Naive thymus-derived CD4-positive, alpha-beta T cell (primary cell): ENCODE results near the gene MYL3. TPM values are rescaled to one million over a fixed set of nuclear protein-coding genes. Genes with fewer than 3 reads are reported as not detected.
A peak's percentile ranks its signal among the peaks of the same experiment; 100 is the strongest.

Experiments
- ATAC-seq: fragments of 150-1000 bp; cut with Tn5 transposase; 2 replicates; pipeline ENCODE4 v1.10.0; 2021; ENCODE audit warnings: mild to moderate bottlenecking, moderate library complexity
- CTCF ChIA-PET: fragments of 350-600 bp; sonication (Branson Sonifier 250); formaldehyde crosslinking; loops from one replicate; lab custom pipeline; 2021; ENCODE audit warnings: antibody characterized with exemption; lab: Charles Lee
- POLR2A ChIA-PET: fragments of 350-600 bp; sonication (Branson Sonifier 250); formaldehyde crosslinking; loops from one replicate; lab custom pipeline; 2021; ENCODE audit warnings: antibody characterized with exemption, inconsistent platforms; lab: Charles Lee
- DNase-seq, 9 donors: peaks; one replicate each; pipeline versions ENCODE4 v3.0.0 to v3.0.0-alpha.2; 2020 to 2022; ENCODE audit warnings: mixed read lengths in 1 of 9
- H3K27ac ChIP-seq: one replicate; pipeline ENCODE4 v1.7.0; 2013; ENCODE audit warnings: mild to moderate bottlenecking, low read depth, low read length, moderate library complexity
- H3K27me3 ChIP-seq, 2 donors: one replicate each; pipeline ENCODE4 v1.7.0; 2013; ENCODE audit warnings: low read length in 2 of 2, mild to moderate bottlenecking in 2 of 2, moderate library complexity in 2 of 2; ENCODE audit not compliant: control insufficient read depth in 2 of 2, insufficient read depth in 2 of 2
- H3K36me3 ChIP-seq, 3 experiments: 1 replicate in 2 of 3; 2 replicates in 1 of 3; pipeline ENCODE4 v1.7.0; 2013; ENCODE audit warnings: low read length in 3 of 3, mild to moderate bottlenecking in 3 of 3, moderate library complexity in 1 of 3; ENCODE audit not compliant: insufficient read depth in 3 of 3, control insufficient read depth in 2 of 3
- H3K4me1 ChIP-seq, 2 donors: one replicate each; pipeline ENCODE4 v1.7.0; 2013; ENCODE audit warnings: low read length in 2 of 2, mild to moderate bottlenecking in 2 of 2, moderate library complexity in 1 of 2; ENCODE audit not compliant: control insufficient read depth in 2 of 2, insufficient read depth in 2 of 2
- H3K4me3 ChIP-seq: 2 replicates; pipeline ENCODE4 v1.7.0; 2013; ENCODE audit warnings: mild to moderate bottlenecking, low read length
- H3K9me3 ChIP-seq, 3 experiments: 1 replicate in 2 of 3; 2 replicates in 1 of 3; pipeline ENCODE4 v1.7.0; 2013; ENCODE audit warnings: low read length in 3 of 3; ENCODE audit not compliant: control insufficient read depth in 2 of 3
- H3K27ac Mint-ChIP-seq, 9 donors: one replicate each; pipeline ENCODE4 v1.8.0; 2020 to 2022; ENCODE audit warnings: mixed read lengths in 9 of 9, mild to moderate bottlenecking in 8 of 9, moderate library complexity in 5 of 9, inconsistent platforms in 2 of 9
- H3K27me3 Mint-ChIP-seq, 5 donors: one replicate each; pipeline ENCODE4 v1.8.0; 2021 to 2022; ENCODE audit warnings: mixed read lengths in 5 of 5, mild to moderate bottlenecking in 1 of 5
- H3K36me3 Mint-ChIP-seq, 5 donors: one replicate each; pipeline ENCODE4 v1.8.0; 2020 to 2022; ENCODE audit warnings: mixed read lengths in 5 of 5, mild to moderate bottlenecking in 3 of 5, inconsistent platforms in 1 of 5
- H3K4me1 Mint-ChIP-seq, 7 donors: one replicate each; pipeline ENCODE4 v1.8.0; 2020 to 2022; ENCODE audit warnings: mixed read lengths in 7 of 7, mild to moderate bottlenecking in 3 of 7, inconsistent platforms in 1 of 7
- H3K4me3 Mint-ChIP-seq, 10 donors: one replicate each; pipeline ENCODE4 v1.8.0; 2020 to 2022; ENCODE audit warnings: mild to moderate bottlenecking in 10 of 10, mixed read lengths in 10 of 10, moderate library complexity in 6 of 10, inconsistent platforms in 2 of 10
- H3K9me3 Mint-ChIP-seq, 11 donors: one replicate each; pipeline ENCODE4 v1.8.0; 2020 to 2022; ENCODE audit warnings: mixed read lengths in 11 of 11, mild to moderate bottlenecking in 4 of 11, inconsistent platforms in 1 of 11, moderate library complexity in 1 of 11
- intact Hi-C, 2 donors: fragments of 100-400 bp; cut with micrococcal nuclease; formaldehyde crosslinking; loops; one replicate each; pipeline ENCODE4 v1.15.1; 2023
- polyA plus RNA-seq, 2 donors: library from polyadenylated mRNA; unstranded; fragments of 300-500 nt; fragmentation: Illumina TruSeq; gene quantifications; one replicate each; pipeline ENCODE4 v1.2.3, GENCODE V29; 2021
- total RNA-seq, 6 experiments: library from RNA in 5 of 6; stranded (reverse) in 5 of 6; gene quantifications; 1 replicate in 5 of 6; 2 replicates in 1 of 6; pipeline ENCODE4 v1.2.3 and lab custom pipeline; 2021 to 2026

The MYL3 gene
- total and polyA plus RNA-seq, 7 experiments from 2014 or later, result not detected

GRCh38 chr3:46908294-46908985 lies 45.2 kb upstream of the MYL3 start:
- Mint-ChIP-seq H3K9me3 (no peaks in the 10 kb centered on the region), H3K36me3 (peaks cover 0 to 3% (median 0%) of the 10 kb centered on the region in 5 donors), H3K27ac (no peak overlapping the region), H3K4me1 (peaks cover 5 to 11% (median 9%) of the 10 kb centered on the region in 7 donors), H3K4me3 (no peak overlapping the region), H3K27me3 (no peaks in the 10 kb centered on the region)
- ChIA-PET CTCF (interaction anchor here (0.8 to 1.7 kb wide), 4 partner anchors 8 to 205 kb away, joined by 3 to 8 read pairs (median 4); no protein-coding TSS in a partner anchor), POLR2A (no interaction called here)
- H3K4me3 ChIP-seq, result no peak overlapping the region
- H3K27me3 ChIP-seq, result no peaks in the 10 kb centered on the region
- H3K4me1 ChIP-seq, result peaks cover 10 to 11% of the 10 kb centered on the region in 2 donors
- DNase-seq (no peak), ATAC-seq (no peak)
- intact Hi-C loops, result no loop called here
- no peak overlapping the region for H3K27ac ChIP-seq
- H3K36me3 ChIP-seq, result no peaks in the 10 kb centered on the region
- H3K9me3 ChIP-seq, result no peaks in the 10 kb centered on the region

GRCh38 chr3:46907960-46908293 lies 44.7 kb upstream of the MYL3 start:
- H3K27ac Mint-ChIP-seq, result no peak overlapping the region
- H3K4me1 Mint-ChIP-seq, result peaks cover 3 to 6% (median 5%) of the 10 kb centered on the region in 7 donors
- Histone ChIP-seq H3K9me3 (no peaks in the 10 kb centered on the region), H3K36me3 (no peaks in the 10 kb centered on the region), H3K4me1 (peaks cover 5 to 10% of the 10 kb centered on the region in 2 donors), H3K27ac (no peak overlapping the region), H3K4me3 (no peak overlapping the region), H3K27me3 (no peaks in the 10 kb centered on the region)
- no peaks in the 10 kb centered on the region for H3K27me3 Mint-ChIP-seq
- DNase-seq, result no peak
- no peak for ATAC-seq
- H3K4me3 Mint-ChIP-seq, result no peak overlapping the region
- ChIA-PET CTCF (no interaction called here), POLR2A (no interaction called here)
- intact Hi-C loops, result no loop called here
- H3K9me3 Mint-ChIP-seq, result no peaks in the 10 kb centered on the region
- H3K36me3 Mint-ChIP-seq, result peaks cover 0 to 2% (median 0%) of the 10 kb centered on the region in 5 donors

GRCh38 chr3:46907271-46907670 lies 44.0 kb upstream of the MYL3 start:
- no peaks in the 10 kb centered on the region for H3K9me3 ChIP-seq
- ChIA-PET CTCF (no interaction called here), POLR2A (no interaction called here)
- H3K27ac ChIP-seq, result no peak overlapping the region
- no peaks in the 10 kb centered on the region for H3K27me3 ChIP-seq
- peaks cover 5 to 10% of the 10 kb centered on the region in 2 donors for H3K4me1 ChIP-seq
- H3K9me3 Mint-ChIP-seq, result no peaks in the 10 kb centered on the region
- no peaks in the 10 kb centered on the region for H3K27me3 Mint-ChIP-seq
- H3K4me3 ChIP-seq, result no peak overlapping the region
- ATAC-seq (no peak), DNase-seq (no peak)
- H3K4me1 Mint-ChIP-seq, result peaks cover 3 to 6% (median 5%) of the 10 kb centered on the region in 7 donors
- H3K4me3 Mint-ChIP-seq, result no peak overlapping the region
- H3K36me3 Mint-ChIP-seq, result peaks cover 0 to under 1% (median 0%) of the 10 kb centered on the region in 5 donors
- H3K36me3 ChIP-seq, result no peaks in the 10 kb centered on the region
- intact Hi-C loops, result no loop called here
- no peak overlapping the region for H3K27ac Mint-ChIP-seq

- Histone ChIP-seq H3K4me1 (peaks cover 5 to 10% of the 10 kb centered on the region in 2 donors), H3K4me3 (no peak overlapping the region), H3K27ac (no peak overlapping the region), H3K36me3 (no peaks in the 10 kb centered on the region), H3K27me3 (no peaks in the 10 kb centered on the region), H3K9me3 (no peaks in the 10 kb centered on the region)
- Mint-ChIP-seq H3K9me3 (no peaks in the 10 kb centered on the region), H3K4me1 (peaks cover 3 to 6% (median 5%) of the 10 kb centered on the region in 7 donors), H3K27me3 (no peaks in the 10 kb centered on the region), H3K27ac (no peak overlapping the region), H3K36me3 (no peaks in the 10 kb centered on the region), H3K4me3 (no peak overlapping the region)
- ATAC-seq (no peak), DNase-seq (no peak)
- ChIA-PET POLR2A (no interaction called here), CTCF (no interaction called here)
- intact Hi-C loops, result no loop called here
Measured at GRCh38 chr3:46906471-46907058, 43.3 kb upstream of the MYL3 start.

- POLR2A ChIA-PET, result no interaction called here
- Histone ChIP-seq H3K27me3 (no peaks in the 10 kb centered on the region), H3K4me3 (no peak overlapping the region), H3K9me3 (no peaks in the 10 kb centered on the region), H3K27ac (no peak overlapping the region), H3K4me1 (peaks cover 5 to 10% of the 10 kb centered on the region in 2 donors), H3K36me3 (no peaks in the 10 kb centered on the region)
- DNase-seq (no peak), ATAC-seq (no peak)
- intact Hi-C loops, result no loop called here
- no peak overlapping the region for H3K4me3 Mint-ChIP-seq
- H3K27ac Mint-ChIP-seq, result peak overlapping the region in 1 of 9 donors; percentile 38
- H3K4me1 Mint-ChIP-seq, result peaks cover 3 to 6% (median 5%) of the 10 kb centered on the region in 7 donors
- H3K36me3 Mint-ChIP-seq, result no peaks in the 10 kb centered on the region
- H3K27me3 Mint-ChIP-seq, result no peaks in the 10 kb centered on the region
- H3K9me3 Mint-ChIP-seq, result no peaks in the 10 kb centered on the region
- CTCF ChIA-PET, result no interaction called here
Measured at GRCh38 chr3:46905661-46906451, 42.6 kb upstream of the MYL3 start.

- H3K4me1 Mint-ChIP-seq, result peaks cover 3 to 6% (median 5%) of the 10 kb centered on the region in 7 donors
- no peak for ATAC-seq
Measured at GRCh38 chr3:46905213-46905560, 41.9 kb upstream of the MYL3 start.

More at GRCh38 chr3:46905213-46905560, 41.9 kb upstream of the MYL3 start:
- ChIA-PET POLR2A (no interaction called here), CTCF (no interaction called here)
- Histone ChIP-seq H3K4me1 (peaks cover 5 to 10% of the 10 kb centered on the region in 2 donors), H3K4me3 (no peak overlapping the region), H3K27ac (no peak overlapping the region), H3K27me3 (no peaks in the 10 kb centered on the region), H3K36me3 (no peaks in the 10 kb centered on the region), H3K9me3 (no peaks in the 10 kb centered on the region)
- Mint-ChIP-seq H3K4me3 (no peak overlapping the region), H3K27ac (no peak overlapping the region), H3K36me3 (no peaks in the 10 kb centered on the region), H3K9me3 (no peaks in the 10 kb centered on the region), H3K27me3 (no peaks in the 10 kb centered on the region)
- no peak for DNase-seq
- intact Hi-C loops, result no loop called here
